ENCODE measurements around the gene CDKN2B-AS1.

DNA sequence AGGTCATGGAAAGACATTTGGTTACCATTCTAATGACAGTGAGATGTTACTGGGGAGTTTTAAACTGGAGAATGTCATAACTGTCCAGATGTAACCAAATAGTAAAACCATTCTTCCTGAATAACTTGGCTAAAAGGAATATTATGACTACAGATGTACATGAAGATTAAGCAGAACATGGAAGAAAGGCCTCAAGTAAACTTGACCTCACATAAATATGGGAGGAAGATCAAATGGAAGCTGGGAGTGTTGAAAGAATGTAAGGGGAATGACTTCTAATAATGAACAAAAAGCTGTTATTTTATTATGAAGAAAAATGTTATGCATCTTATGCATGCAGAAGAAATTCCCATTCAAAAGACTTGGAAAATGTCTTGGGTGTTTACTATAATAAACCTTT, 122.2 kb downstream of the CDKN2B-AS1 start:
- TF ChIP-seq, protein P1, sequence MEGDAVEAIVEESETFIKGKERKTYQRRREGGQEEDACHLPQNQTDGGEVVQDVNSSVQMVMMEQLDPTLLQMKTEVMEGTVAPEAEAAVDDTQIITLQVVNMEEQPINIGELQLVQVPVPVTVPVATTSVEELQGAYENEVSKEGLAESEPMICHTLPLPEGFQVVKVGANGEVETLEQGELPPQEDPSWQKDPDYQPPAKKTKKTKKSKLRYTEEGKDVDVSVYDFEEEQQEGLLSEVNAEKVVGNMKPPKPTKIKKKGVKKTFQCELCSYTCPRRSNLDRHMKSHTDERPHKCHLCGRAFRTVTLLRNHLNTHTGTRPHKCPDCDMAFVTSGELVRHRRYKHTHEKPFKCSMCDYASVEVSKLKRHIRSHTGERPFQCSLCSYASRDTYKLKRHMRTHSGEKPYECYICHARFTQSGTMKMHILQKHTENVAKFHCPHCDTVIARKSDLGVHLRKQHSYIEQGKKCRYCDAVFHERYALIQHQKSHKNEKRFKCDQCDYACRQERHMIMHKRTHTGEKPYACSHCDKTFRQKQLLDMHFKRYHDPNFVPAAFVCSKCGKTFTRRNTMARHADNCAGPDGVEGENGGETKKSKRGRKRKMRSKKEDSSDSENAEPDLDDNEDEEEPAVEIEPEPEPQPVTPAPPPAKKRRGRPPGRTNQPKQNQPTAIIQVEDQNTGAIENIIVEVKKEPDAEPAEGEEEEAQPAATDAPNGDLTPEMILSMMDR (IDR thresholded peaks at IDR 0.05; ENCODE audit: poor library complexity), result no peak
- no peak for TF ChIP-seq EZH2 (IDR thresholded peaks at IDR 0.05; ENCODE audit: borderline replicate concordance)
